ENCODE data around the gene TSPAN13.

DNA sequence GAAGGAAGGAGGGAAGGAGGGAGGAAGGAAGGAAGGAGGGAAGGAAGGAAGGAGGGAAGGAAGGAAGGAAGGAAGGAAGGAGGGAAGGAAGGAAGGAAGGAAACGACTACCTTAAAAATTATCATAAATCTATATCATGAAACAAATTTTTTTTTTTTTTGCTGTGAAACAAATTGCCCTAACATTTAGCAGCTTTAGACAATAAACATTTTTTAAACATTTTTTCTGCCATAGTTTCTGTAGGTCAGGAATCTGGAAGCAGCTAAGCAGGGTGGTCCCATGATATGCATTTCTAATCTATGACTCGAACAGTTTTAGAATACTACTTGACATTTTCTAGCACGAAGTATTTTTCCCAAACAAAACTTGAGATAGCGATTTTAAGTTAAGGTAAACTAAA is 42.9 kb upstream of the TSPAN13 start:
- TF ChIP-seq, protein P1, sequence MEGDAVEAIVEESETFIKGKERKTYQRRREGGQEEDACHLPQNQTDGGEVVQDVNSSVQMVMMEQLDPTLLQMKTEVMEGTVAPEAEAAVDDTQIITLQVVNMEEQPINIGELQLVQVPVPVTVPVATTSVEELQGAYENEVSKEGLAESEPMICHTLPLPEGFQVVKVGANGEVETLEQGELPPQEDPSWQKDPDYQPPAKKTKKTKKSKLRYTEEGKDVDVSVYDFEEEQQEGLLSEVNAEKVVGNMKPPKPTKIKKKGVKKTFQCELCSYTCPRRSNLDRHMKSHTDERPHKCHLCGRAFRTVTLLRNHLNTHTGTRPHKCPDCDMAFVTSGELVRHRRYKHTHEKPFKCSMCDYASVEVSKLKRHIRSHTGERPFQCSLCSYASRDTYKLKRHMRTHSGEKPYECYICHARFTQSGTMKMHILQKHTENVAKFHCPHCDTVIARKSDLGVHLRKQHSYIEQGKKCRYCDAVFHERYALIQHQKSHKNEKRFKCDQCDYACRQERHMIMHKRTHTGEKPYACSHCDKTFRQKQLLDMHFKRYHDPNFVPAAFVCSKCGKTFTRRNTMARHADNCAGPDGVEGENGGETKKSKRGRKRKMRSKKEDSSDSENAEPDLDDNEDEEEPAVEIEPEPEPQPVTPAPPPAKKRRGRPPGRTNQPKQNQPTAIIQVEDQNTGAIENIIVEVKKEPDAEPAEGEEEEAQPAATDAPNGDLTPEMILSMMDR (IDR thresholded peaks at IDR 0.05; ENCODE audit: insufficient read depth, low read depth, low read length), result no peak
- TF ChIP-seq EZH2 (IDR thresholded peaks at IDR 0.05; ENCODE audit: insufficient read depth, low read length), result no peak
